WTC11 (cell line): Measurements from ENCODE around the gene SHISA6. TPM values are rescaled to one million over a fixed set of nuclear protein-coding genes. Genes with fewer than 3 reads are reported as not detected.

Experiments
- ATAC-seq: fragments of 200-7000 bp; cut with Tn5 transposase; 2 replicates; pipeline ENCODE4 v1.10.0; 2021; ENCODE audit warnings: mild to moderate bottlenecking, moderate library complexity
- CTCF ChIA-PET: fragments of 300-600 bp; sonication (Branson Sonifier 250); formaldehyde crosslinking; loops from one replicate; lab custom pipeline; 2021; ENCODE audit warnings: antibody characterized with exemption; lab: Charles Lee
- POLR2A ChIA-PET: fragments of 350-600 bp; sonication (Branson Sonifier 250); formaldehyde crosslinking; loops from one replicate; lab custom pipeline; 2021; ENCODE audit warnings: antibody characterized with exemption; lab: Charles Lee
- DNase-seq: peaks from one replicate; pipeline ENCODE4 v3.0.0; 2021; ENCODE audit warnings: low spot score
- H3K27ac Mint-ChIP-seq: 2 replicates; pipeline ENCODE4 v1.8.0; 2021; ENCODE audit warnings: mixed read lengths
- H3K27me3 Mint-ChIP-seq: 2 replicates; pipeline ENCODE4 v1.8.0; 2021; ENCODE audit warnings: low read depth, mild to moderate bottlenecking, moderate library complexity, mixed read lengths
- H3K36me3 Mint-ChIP-seq: 2 replicates; pipeline ENCODE4 v1.8.0; 2021; ENCODE audit warnings: mixed read lengths
- H3K4me1 Mint-ChIP-seq: 2 replicates; pipeline ENCODE4 v1.8.0; 2022; ENCODE audit warnings: mixed read lengths
- H3K4me3 Mint-ChIP-seq: 2 replicates; pipeline ENCODE4 v1.8.0; 2021; ENCODE audit warnings: mild to moderate bottlenecking, moderate library complexity, mixed read lengths
- H3K9me3 Mint-ChIP-seq: 2 replicates; pipeline ENCODE4 v1.8.0; 2021; ENCODE audit warnings: mixed read lengths
- CBFB ChIP-seq: sonication (generic); formaldehyde crosslinking; IDR thresholded peaks from 2 replicates; pipeline ENCODE4 v1.8.1; 2022; ENCODE audit warnings: mild to moderate bottlenecking, low read depth, missing genetic modification reagents
- ELF4 ChIP-seq: sonication (generic); formaldehyde crosslinking; IDR thresholded peaks from 2 replicates; pipeline ENCODE4 v1.8.1; 2022; ENCODE audit warnings: low read depth, mild to moderate bottlenecking, moderate library complexity, missing genetic modification reagents
- ERG ChIP-seq: fragments of 250-450 bp; sonication (Bioruptor Pico); IDR thresholded peaks from 2 replicates; pipeline ENCODE4 v1.8.0; 2021; ENCODE audit warnings: mild to moderate bottlenecking
- GABPB1 ChIP-seq: sonication (generic); formaldehyde crosslinking; IDR thresholded peaks from 2 replicates; pipeline ENCODE4 v1.8.1; 2023; ENCODE audit warnings: mild to moderate bottlenecking, missing genetic modification reagents
- HMGA2 ChIP-seq: fragments of 250-450 bp; sonication (Bioruptor Pico); IDR thresholded peaks from 2 replicates; pipeline ENCODE4 v1.4.0; 2021; ENCODE audit warnings: mild to moderate bottlenecking, moderate library complexity
- MYBL2 ChIP-seq: sonication (generic); formaldehyde crosslinking; IDR thresholded peaks from 2 replicates; pipeline ENCODE4 v1.8.1; 2023; ENCODE audit warnings: mild to moderate bottlenecking, moderate library complexity, missing genetic modification reagents
- OVOL2 ChIP-seq: fragments of 250-450 bp; sonication (Bioruptor Pico); IDR thresholded peaks from 2 replicates; pipeline ENCODE4 v1.9.0; 2021; ENCODE audit warnings: mild to moderate bottlenecking, borderline replicate concordance
- SP1 ChIP-seq: sonication (generic); formaldehyde crosslinking; conservative IDR thresholded peaks from 2 replicates; pipeline ENCODE4 v1.8.1; 2022; ENCODE audit warnings: missing genetic modification reagents
- TCF7 ChIP-seq: sonication (generic); formaldehyde crosslinking; IDR thresholded peaks from 2 replicates; pipeline ENCODE4 v1.8.0; 2022; ENCODE audit warnings: mild to moderate bottlenecking, low read depth, missing genetic modification reagents, moderate library complexity
- USF1 ChIP-seq: sonication (generic); formaldehyde crosslinking; IDR thresholded peaks from 2 replicates; pipeline ENCODE4 v1.8.0; 2022; ENCODE audit warnings: mild to moderate bottlenecking, missing genetic modification reagents
- ZBTB21 ChIP-seq: sonication (generic); formaldehyde crosslinking; IDR thresholded peaks from 2 replicates; pipeline ENCODE4 v1.8.1; 2023; ENCODE audit warnings: mild to moderate bottlenecking, missing genetic modification reagents, borderline replicate concordance
- ZNF317 ChIP-seq: sonication (generic); formaldehyde crosslinking; IDR thresholded peaks from 2 replicates; pipeline ENCODE4 v1.8.1; 2023; ENCODE audit warnings: low read depth, mild to moderate bottlenecking, moderate library complexity, missing genetic modification reagents, borderline replicate concordance
- ZNF671 ChIP-seq: fragments of 250-450 bp; sonication (Bioruptor Pico); IDR thresholded peaks from 2 replicates; pipeline ENCODE4 v1.8.0; 2021; ENCODE audit warnings: mild to moderate bottlenecking
- total RNA-seq: library from RNA; stranded (reverse); gene quantifications from 3 replicates; pipeline ENCODE4 v1.2.3, GENCODE V29; 2021
- TF ChIP-seq, protein P1 (sequence below): fragments of 250-450 bp; sonication (Bioruptor Pico); IDR thresholded peaks from 2 replicates; pipeline ENCODE4 v2.1.2; 2022; ENCODE audit warnings: mild to moderate bottlenecking, moderate library complexity
- TF ChIP-seq, protein P2 (sequence below): sonication (generic); formaldehyde crosslinking; IDR thresholded peaks from 2 replicates; pipeline ENCODE4 v1.8.0; 2022; ENCODE audit warnings: missing genetic modification reagents
- TF ChIP-seq, protein P3 (sequence below): sonication (generic); formaldehyde crosslinking; IDR thresholded peaks from 2 replicates; pipeline ENCODE4 v1.8.0; 2022; ENCODE audit warnings: mild to moderate bottlenecking, missing genetic modification reagents
- TF ChIP-seq, protein P4 (sequence below): sonication (generic); formaldehyde crosslinking; conservative IDR thresholded peaks from 2 replicates; pipeline ENCODE4 v1.8.1; 2022; ENCODE audit warnings: mild to moderate bottlenecking, missing genetic modification reagents
- TF ChIP-seq, protein P5 (sequence below): sonication (generic); formaldehyde crosslinking; IDR thresholded peaks from 2 replicates; pipeline ENCODE4 v1.8.1; 2022; ENCODE audit warnings: low read depth, mild to moderate bottlenecking, moderate library complexity, missing genetic modification reagents, borderline replicate concordance
- TF ChIP-seq, protein P6 (sequence below): fragments of 250-450 bp; sonication (Bioruptor Pico); IDR thresholded peaks from 2 replicates; pipeline ENCODE4 v1.9.0; 2021; ENCODE audit warnings: moderate library complexity, mild to moderate bottlenecking, inconsistent platforms, borderline replicate concordance
- TF ChIP-seq, protein P7 (sequence below): sonication (generic); formaldehyde crosslinking; IDR thresholded peaks from 2 replicates; pipeline ENCODE4 v1.8.1; 2022; ENCODE audit warnings: mild to moderate bottlenecking, missing genetic modification reagents, moderate library complexity, borderline replicate concordance

The SHISA6 gene
- total RNA-seq, 1 experiment from 2014 or later: 1.1 TPM

GRCh38 chr17:11195801-11196200, 45.2 kb upstream of the SHISA6 start (continued):
- TF ChIP-seq, protein P1, sequence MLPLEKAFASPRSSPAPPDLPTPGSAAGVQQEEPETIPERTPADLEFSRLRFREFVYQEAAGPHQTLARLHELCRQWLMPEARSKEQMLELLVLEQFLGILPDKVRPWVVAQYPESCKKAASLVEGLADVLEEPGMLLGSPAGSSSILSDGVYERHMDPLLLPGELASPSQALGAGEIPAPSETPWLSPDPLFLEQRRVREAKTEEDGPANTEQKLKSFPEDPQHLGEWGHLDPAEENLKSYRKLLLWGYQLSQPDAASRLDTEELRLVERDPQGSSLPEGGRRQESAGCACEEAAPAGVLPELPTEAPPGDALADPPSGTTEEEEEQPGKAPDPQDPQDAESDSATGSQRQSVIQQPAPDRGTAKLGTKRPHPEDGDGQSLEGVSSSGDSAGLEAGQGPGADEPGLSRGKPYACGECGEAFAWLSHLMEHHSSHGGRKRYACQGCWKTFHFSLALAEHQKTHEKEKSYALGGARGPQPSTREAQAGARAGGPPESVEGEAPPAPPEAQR (CRISPR knock-in tag): no peak
- TF ChIP-seq ZNF317 (CRISPR knock-in tag): no peak
- TF ChIP-seq, protein P2, sequence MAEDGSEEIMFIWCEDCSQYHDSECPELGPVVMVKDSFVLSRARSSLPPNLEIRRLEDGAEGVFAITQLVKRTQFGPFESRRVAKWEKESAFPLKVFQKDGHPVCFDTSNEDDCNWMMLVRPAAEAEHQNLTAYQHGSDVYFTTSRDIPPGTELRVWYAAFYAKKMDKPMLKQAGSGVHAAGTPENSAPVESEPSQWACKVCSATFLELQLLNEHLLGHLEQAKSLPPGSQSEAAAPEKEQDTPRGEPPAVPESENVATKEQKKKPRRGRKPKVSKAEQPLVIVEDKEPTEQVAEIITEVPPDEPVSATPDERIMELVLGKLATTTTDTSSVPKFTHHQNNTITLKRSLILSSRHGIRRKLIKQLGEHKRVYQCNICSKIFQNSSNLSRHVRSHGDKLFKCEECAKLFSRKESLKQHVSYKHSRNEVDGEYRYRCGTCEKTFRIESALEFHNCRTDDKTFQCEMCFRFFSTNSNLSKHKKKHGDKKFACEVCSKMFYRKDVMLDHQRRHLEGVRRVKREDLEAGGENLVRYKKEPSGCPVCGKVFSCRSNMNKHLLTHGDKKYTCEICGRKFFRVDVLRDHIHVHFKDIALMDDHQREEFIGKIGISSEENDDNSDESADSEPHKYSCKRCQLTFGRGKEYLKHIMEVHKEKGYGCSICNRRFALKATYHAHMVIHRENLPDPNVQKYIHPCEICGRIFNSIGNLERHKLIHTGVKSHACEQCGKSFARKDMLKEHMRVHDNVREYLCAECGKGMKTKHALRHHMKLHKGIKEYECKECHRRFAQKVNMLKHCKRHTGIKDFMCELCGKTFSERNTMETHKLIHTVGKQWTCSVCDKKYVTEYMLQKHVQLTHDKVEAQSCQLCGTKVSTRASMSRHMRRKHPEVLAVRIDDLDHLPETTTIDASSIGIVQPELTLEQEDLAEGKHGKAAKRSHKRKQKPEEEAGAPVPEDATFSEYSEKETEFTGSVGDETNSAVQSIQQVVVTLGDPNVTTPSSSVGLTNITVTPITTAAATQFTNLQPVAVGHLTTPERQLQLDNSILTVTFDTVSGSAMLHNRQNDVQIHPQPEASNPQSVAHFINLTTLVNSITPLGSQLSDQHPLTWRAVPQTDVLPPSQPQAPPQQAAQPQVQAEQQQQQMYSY: no peak
- TF ChIP-seq, all 79 proteins: peak for 0

DNA sequence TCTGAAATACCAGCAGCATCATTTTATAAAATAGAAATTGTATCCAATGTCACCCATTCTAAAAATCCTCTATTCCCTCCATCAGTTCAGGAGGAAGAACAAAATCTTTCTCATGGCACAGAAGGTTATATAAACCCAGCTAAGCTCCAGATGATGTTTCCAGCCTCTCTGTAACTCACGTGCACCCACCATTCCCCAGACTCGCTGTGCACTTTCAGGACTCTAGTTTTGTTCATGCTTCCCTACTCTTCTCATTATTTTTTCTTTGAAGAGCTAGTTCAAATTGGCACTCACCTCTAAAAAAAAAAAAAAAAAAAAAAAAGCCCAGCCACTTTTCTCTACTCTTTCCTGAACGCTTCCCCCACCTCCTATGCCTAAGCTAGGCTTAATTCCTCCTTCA, 36.0 kb upstream of the SHISA6 start:
- POLR2A ChIA-PET: no interaction called here
- TF ChIP-seq GABPB1 (no peak), OVOL2 (CRISPR knock-in tag) (no peak), ERG (CRISPR knock-in tag) (no peak), ZNF671 (CRISPR knock-in tag) (no peak), SP1 (no peak), ZBTB21 (CRISPR knock-in tag) (no peak), ELF4 (CRISPR knock-in tag) (no peak), USF1 (CRISPR knock-in tag) (no peak), HMGA2 (no peak), CBFB (CRISPR knock-in tag) (no peak), MYBL2 (CRISPR knock-in tag) (no peak), TCF7 (CRISPR knock-in tag) (no peak)
- TF ChIP-seq, protein P3, sequence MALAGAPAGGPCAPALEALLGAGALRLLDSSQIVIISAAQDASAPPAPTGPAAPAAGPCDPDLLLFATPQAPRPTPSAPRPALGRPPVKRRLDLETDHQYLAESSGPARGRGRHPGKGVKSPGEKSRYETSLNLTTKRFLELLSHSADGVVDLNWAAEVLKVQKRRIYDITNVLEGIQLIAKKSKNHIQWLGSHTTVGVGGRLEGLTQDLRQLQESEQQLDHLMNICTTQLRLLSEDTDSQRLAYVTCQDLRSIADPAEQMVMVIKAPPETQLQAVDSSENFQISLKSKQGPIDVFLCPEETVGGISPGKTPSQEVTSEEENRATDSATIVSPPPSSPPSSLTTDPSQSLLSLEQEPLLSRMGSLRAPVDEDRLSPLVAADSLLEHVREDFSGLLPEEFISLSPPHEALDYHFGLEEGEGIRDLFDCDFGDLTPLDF (CRISPR knock-in tag): no peak
- TF ChIP-seq, protein P4, sequence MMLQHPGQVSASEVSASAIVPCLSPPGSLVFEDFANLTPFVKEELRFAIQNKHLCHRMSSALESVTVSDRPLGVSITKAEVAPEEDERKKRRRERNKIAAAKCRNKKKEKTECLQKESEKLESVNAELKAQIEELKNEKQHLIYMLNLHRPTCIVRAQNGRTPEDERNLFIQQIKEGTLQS (CRISPR knock-in tag): no peak
- TF ChIP-seq, protein P1 (CRISPR knock-in tag): no peak
- TF ChIP-seq, protein P5, sequence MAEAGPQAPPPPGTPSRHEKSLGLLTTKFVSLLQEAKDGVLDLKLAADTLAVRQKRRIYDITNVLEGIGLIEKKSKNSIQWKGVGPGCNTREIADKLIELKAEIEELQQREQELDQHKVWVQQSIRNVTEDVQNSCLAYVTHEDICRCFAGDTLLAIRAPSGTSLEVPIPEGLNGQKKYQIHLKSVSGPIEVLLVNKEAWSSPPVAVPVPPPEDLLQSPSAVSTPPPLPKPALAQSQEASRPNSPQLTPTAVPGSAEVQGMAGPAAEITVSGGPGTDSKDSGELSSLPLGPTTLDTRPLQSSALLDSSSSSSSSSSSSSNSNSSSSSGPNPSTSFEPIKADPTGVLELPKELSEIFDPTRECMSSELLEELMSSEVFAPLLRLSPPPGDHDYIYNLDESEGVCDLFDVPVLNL (CRISPR knock-in tag): no peak
- TF ChIP-seq, protein P6, sequence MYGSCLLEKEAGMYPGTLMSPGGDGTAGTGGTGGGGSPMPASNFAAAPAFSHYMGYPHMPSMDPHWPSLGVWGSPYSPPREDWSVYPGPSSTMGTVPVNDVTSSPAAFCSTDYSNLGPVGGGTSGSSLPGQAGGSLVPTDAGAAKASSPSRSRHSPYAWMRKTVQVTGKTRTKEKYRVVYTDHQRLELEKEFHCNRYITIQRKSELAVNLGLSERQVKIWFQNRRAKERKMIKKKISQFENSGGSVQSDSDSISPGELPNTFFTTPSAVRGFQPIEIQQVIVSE (CRISPR knock-in tag): no peak
- TF ChIP-seq, protein P7, sequence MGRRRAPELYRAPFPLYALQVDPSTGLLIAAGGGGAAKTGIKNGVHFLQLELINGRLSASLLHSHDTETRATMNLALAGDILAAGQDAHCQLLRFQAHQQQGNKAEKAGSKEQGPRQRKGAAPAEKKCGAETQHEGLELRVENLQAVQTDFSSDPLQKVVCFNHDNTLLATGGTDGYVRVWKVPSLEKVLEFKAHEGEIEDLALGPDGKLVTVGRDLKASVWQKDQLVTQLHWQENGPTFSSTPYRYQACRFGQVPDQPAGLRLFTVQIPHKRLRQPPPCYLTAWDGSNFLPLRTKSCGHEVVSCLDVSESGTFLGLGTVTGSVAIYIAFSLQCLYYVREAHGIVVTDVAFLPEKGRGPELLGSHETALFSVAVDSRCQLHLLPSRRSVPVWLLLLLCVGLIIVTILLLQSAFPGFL: no peak
- TF ChIP-seq, all 79 proteins: peak for 0
- Mint-ChIP-seq H3K4me3 (no peak overlapping the region), H3K9me3 (peaks cover 83% of the 10 kb centered on the region), H3K36me3 (peaks cover 59% of the 10 kb centered on the region), H3K27ac (no peak overlapping the region), H3K4me1 (peaks cover 10% of the 10 kb centered on the region), H3K27me3 (peaks cover 34% of the 10 kb centered on the region)
- ATAC-seq (no peak), DNase-seq (no peak)
- CTCF ChIA-PET: no interaction called here
